Measurements from ENCODE around the gene TRAPPC6A. TPM values are rescaled to one million over a fixed set of nuclear protein-coding genes. Genes with fewer than 3 reads are reported as not detected.

The TRAPPC6A gene
- total and polyA plus RNA-seq, 2 experiments from 2014 or later: 29.4 to 74.7 TPM

GRCh38 chr19:45130888-45131615, 47.0 kb downstream of the TRAPPC6A start (continued):
- TF ChIP-seq, protein P1, sequence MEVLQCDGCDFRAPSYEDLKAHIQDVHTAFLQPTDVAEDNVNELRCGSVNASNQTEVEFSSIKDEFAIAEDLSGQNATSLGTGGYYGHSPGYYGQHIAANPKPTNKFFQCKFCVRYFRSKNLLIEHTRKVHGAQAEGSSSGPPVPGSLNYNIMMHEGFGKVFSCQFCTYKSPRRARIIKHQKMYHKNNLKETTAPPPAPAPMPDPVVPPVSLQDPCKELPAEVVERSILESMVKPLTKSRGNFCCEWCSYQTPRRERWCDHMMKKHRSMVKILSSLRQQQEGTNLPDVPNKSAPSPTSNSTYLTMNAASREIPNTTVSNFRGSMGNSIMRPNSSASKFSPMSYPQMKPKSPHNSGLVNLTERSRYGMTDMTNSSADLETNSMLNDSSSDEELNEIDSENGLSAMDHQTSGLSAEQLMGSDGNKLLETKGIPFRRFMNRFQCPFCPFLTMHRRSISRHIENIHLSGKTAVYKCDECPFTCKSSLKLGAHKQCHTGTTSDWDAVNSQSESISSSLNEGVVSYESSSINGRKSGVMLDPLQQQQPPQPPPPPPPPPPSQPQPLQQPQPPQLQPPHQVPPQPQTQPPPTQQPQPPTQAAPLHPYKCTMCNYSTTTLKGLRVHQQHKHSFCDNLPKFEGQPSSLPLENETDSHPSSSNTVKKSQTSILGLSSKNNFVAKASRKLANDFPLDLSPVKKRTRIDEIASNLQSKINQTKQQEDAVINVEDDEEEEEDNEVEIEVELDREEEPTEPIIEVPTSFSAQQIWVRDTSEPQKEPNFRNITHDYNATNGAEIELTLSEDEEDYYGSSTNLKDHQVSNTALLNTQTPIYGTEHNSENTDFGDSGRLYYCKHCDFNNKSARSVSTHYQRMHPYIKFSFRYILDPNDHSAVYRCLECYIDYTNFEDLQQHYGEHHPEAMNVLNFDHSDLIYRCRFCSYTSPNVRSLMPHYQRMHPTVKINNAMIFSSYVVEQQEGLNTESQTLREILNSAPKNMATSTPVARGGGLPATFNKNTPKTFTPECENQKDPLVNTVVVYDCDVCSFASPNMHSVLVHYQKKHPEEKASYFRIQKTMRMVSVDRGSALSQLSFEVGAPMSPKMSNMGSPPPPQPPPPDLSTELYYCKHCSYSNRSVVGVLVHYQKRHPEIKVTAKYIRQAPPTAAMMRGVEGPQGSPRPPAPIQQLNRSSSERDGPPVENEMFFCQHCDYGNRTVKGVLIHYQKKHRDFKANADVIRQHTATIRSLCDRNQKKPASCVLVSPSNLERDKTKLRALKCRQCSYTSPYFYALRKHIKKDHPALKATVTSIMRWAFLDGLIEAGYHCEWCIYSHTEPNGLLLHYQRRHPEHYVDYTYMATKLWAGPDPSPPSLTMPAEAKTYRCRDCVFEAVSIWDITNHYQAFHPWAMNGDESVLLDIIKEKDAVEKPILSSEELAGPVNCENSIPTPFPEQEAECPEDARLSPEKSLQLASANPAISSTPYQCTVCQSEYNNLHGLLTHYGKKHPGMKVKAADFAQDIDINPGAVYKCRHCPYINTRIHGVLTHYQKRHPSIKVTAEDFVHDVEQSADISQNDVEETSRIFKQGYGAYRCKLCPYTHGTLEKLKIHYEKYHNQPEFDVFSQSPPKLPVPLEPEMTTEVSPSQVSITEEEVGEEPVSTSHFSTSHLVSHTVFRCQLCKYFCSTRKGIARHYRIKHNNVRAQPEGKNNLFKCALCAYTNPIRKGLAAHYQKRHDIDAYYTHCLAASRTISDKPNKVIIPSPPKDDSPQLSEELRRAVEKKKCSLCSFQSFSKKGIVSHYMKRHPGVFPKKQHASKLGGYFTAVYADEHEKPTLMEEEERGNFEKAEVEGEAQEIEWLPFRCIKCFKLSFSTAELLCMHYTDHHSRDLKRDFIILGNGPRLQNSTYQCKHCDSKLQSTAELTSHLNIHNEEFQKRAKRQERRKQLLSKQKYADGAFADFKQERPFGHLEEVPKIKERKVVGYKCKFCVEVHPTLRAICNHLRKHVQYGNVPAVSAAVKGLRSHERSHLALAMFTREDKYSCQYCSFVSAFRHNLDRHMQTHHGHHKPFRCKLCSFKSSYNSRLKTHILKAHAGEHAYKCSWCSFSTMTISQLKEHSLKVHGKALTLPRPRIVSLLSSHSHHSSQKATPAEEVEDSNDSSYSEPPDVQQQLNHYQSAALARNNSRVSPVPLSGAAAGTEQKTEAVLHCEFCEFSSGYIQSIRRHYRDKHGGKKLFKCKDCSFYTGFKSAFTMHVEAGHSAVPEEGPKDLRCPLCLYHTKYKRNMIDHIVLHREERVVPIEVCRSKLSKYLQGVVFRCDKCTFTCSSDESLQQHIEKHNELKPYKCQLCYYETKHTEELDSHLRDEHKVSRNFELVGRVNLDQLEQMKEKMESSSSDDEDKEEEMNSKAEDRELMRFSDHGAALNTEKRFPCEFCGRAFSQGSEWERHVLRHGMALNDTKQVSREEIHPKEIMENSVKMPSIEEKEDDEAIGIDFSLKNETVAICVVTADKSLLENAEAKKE (CRISPR knock-in tag; IDR thresholded peaks at IDR 0.05): no peak
- no peak for TF ChIP-seq NANOG (IDR thresholded peaks at IDR 0.05; ENCODE audit: borderline replicate concordance)

GRCh38 chr19:45130236-45130635, 47.8 kb downstream of the TRAPPC6A start:
- peaks cover 35% of the 10 kb centered on the region for H4K20me1 ChIP-seq (replicated peaks; ENCODE audit: insufficient read depth)
- no peaks in the 10 kb centered on the region for H3K9me3 Mint-ChIP-seq
- no peak overlapping the region for H3K4me2 ChIP-seq
- no peak overlapping the region for H2AFZ ChIP-seq
- no peak overlapping the region for H3K27ac Mint-ChIP-seq
- no peaks in the 10 kb centered on the region for H3K27me3 ChIP-seq (ENCODE audit: insufficient read depth)
- no peak for DNase-seq (ENCODE audit: low spot score)
- peaks cover 61% of the 10 kb centered on the region for H3K79me2 ChIP-seq (replicated peaks; ENCODE audit: insufficient read depth)
- 0 out of 2 replicates have a peak, but pooled peaks cover 2% of the 10 kb centered on the region for H3F3A ChIP-seq (replicated peaks; ENCODE audit: low read depth)
- peaks cover 23% of the 10 kb centered on the region for H3K4me1 Mint-ChIP-seq
- no peaks in the 10 kb centered on the region for H3K36me3 ChIP-seq (ENCODE audit: insufficient read depth)
- no peak overlapping the region for H3K4me3 ChIP-seq
- H3K4me1 ChIP-seq (ENCODE audit: insufficient read depth): 0 out of 2 replicates have a peak, but pooled peaks cover 2% of the 10 kb centered on the region
- H3K9me2 ChIP-seq (ENCODE audit: insufficient read depth): no peaks in the 10 kb centered on the region
- ATAC-seq: no peak
- TF ChIP-seq EZH2phosphoT487 (IDR thresholded peaks at IDR 0.05; ENCODE audit: unreplicated experiment): no peak
- H3K4me3 Mint-ChIP-seq: no peak overlapping the region
- peaks cover 6% of the 10 kb centered on the region for H3K27me3 Mint-ChIP-seq (ENCODE audit: insufficient read depth, low read depth, poor library complexity)
- no peaks in the 10 kb centered on the region; the same call in 2 of the 3 replicates for H3K36me3 Mint-ChIP-seq (ENCODE audit: low read depth)
- no peak overlapping the region for H3K27ac ChIP-seq (ENCODE audit: low read depth)
